Non-pigmented ciliary epithelial cell (primary cell): ENCODE measurements around the gene GNPDA1.

Experiments
- DNase-seq: peaks from one replicate; pipeline ENCODE4 v3.0.0-alpha.2; 2010; ENCODE audit warnings: low read depth

GNPDA1 gene

DNA sequence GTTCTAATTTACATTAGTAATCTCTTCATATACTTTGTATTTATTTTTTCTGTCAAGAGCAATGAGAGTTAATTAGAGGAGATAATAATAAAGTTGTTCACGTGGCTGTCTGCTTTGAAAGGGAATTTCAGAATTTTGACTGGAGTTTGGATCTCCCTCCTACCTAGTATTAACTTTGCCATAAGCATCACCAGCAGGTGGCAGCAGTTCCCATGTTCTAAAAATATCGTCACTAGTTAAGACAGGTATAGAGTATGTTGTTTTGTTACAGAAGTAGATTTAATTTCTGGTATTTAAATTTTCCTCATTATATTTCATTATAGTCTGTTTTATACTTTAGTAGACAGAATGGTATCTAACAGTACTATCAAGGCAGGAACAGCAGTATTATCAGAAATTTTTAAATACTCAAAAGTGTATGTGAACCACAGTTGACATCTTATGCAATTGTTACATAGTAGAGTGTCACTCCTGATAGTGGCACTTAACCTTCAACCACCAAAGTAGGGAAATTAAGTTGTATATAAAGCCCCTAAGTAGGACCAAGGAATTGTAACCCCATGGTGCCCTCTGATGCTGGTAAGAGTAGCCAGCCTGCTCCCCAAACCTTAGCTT is 20.4 kb downstream of the GNPDA1 start:
- no peak for DNase-seq

GRCh38 chr5:141989720-141990119 is 23.1 kb downstream of the GNPDA1 start:
- DNase-seq, result no peak

DNA sequence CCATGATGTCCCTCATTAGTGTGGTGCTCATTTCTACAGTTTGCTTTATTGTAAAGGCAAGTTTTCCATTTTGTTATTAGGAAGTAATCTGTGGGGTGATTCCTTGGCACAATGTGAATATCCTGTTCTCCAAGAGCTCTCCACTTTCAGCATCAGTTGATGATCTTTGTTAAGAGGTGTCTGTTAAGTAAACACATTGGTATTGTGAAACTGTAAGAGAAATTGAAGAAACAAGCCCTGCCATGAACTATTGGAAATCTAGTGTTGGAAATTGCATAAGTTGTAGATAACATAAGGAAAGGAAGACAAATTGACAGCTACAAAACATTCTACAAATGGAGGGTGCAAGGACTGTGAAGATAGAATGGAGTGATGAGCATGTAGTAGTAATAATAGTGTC is 26.8 kb downstream of the GNPDA1 start:
- DNase-seq, result no peak

DNA sequence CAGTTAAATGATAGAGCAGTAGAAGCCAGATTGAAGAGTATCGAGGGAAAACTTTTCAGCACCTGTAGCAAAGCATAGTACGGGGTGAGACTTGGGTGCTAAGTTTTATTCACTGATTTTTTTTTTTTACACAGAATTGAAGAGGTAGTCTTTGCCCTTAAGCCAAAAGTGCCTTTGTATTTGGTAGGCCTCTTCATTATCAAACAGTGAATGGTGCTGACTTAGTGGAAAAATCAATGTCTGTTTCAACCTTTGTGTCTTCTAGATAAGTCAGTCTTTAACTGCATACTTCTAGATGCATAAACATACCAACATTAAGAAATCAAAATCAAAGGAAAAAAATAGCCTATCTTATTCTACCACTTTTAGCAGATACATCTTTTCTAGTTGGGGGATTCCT is 30.2 kb downstream of the GNPDA1 start:
- no peak for DNase-seq

DNA sequence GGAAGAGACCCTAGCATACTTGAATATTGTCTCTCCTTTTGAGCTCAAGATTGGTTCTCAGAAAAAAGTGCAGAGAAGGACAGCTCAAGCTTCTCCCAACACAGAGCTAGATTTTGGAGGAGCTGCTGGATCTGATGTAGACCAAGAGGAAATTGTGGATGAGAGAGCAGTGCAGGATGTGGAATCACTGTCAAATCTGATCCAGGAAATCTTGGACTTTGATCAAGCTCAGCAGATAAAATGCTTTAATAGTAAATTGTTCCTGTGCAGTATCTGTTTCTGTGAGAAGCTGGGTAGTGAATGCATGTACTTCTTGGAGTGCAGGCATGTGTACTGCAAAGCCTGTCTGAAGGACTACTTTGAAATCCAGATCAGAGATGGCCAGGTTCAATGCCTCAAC is 34.4 kb downstream of the GNPDA1 start:
- no peak for DNase-seq

GRCh38 chr5:141976176-141976575 is 36.7 kb downstream of the GNPDA1 start:
- no peak for DNase-seq

DNA sequence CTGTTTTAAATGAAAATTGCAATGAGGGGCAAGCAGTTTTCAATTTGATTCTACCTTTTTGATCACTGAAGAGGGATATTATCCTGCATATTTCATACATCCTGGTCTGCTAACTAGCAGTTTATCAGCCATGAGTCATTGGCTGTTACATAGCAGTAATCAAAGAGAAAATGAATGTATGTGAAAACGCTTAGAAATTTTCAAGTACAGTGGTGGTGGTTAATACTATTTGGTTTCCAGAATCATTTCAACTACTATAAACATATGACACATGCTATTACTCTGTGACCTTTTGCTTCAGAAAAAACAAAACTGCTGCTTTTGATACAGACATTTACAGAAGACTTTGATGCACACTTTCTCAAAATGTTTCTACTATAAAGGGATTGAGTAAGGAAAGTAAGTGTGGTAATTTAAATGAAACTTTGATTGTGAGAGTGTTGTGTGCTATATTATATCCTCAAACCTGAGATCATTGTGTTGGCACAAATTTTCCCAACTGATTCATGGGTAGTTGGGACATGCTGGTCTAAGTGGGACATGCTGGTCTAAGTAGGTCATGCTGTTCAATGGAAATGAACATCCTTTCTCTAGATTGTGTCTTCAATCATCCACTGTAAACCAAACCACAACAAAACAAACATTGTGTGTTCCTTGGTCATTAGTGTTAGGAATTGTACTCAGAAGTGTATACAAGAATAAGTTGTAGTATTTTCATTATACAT is 38.8 kb downstream of the GNPDA1 start:
- DNase-seq, result peak; percentile 49

- DNase-seq, result no peak
Measured at GRCh38 chr5:141969783-141970771, 42.8 kb downstream of the GNPDA1 start.

DNA sequence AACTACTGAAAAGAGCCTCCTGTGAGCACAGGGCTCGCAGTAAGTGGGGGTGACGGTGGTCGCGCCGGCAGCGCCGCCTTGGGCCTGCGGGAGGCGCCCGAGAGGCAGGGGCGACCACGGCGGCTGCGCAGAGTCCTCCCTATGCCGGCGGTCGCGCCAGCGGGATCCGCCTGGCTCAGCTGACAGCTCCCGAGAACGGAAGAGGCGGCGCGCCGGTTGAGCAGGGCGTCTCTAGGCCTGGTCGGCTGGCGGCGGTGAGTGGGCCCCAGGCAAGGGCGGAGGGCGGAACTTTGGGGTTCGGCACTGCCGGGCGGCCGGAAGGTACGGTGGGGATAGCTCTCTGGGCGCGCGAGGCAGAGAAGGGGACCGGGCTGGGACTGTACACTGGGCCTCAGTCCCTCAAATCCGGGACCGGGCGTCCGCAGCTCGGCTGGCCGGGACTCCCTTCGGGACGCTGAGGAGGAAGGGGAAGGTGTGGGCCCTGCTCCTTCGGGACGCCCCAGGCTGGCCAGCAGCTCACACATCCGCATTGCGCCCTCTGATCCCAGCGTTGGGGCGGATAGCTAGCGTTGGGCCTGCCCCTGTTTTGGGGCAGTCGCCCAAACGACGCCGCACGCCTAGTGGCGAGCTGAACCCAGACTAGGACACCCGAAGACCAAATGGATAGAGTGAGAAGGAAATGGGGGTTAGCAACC is 43.8 kb downstream of the GNPDA1 start, which contains the start of gene RNF14:
TSS of gene RNF14 (plus strand) at position 192 of the 695 bp plus-strand sequence. CDS start 4,484 bp downstream, outside the sequence.
- peak; percentile 52 for DNase-seq

GRCh38 chr5:141966963-141967333 is 45.9 kb downstream of the GNPDA1 start:
- no peak for DNase-seq

DNA sequence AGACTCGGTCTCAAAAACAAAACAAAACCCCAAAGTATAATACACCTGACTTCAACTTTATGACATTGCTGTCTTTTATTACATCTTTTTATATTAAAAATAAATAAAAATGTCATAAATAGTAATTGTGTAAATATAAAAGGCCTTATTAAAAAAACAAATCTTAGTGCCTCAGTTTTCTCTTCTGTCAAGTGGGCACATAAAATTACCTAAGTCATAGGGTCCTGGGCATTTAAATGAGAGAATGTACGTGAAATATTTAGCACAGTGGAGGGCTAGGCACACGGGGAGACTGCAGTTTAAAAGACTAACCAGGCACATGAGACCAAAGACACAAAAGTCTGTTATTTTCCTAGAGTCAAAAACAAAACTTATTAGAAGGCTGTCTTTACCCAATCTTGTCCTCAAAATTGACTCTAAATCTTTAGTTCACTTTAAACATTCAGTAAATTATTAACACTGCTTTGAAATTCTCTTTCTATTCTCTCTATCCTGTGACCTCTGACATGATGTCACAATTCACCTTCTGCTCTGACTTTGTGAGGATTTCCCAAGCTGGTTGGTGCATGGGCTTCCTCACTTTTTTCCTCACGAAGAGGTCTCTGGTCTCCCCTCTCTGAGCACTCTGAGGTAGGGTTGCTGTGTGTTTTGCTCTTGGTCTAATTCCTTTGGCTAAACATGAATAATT is 46.4 kb downstream of the GNPDA1 start:
- no peak for DNase-seq

DNA sequence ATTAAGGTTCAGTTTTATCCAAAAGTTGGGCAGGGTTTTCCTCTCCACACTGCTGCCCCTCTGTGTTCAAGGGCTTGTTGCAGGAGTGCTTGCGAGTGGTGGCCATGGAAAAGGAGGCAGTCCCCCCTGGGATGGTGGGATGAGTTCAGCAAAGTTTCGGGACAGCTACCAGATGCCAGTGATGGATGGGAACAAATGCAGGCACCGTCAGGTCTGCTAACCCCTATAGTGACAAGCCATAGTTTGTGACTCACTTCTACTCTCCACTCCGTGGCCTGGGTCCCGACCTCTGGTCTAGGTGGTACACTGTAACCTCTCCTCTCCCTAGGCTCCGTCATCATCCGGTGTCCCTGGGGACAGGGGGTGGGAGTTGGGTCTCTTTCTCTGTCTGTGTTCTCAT is 47.8 kb downstream of the GNPDA1 start:
- no peak for DNase-seq

- DNase-seq, result no peak
Measured at GRCh38 chr5:141963701-141964100, 49.1 kb downstream of the GNPDA1 start.

GRCh38 chr5:141961466-141961865 is 51.4 kb downstream of the GNPDA1 start:
- DNase-seq, result no peak

GRCh38 chr5:141960449-141961323 is 52.1 kb downstream of the GNPDA1 start:
- no peak for DNase-seq

DNA sequence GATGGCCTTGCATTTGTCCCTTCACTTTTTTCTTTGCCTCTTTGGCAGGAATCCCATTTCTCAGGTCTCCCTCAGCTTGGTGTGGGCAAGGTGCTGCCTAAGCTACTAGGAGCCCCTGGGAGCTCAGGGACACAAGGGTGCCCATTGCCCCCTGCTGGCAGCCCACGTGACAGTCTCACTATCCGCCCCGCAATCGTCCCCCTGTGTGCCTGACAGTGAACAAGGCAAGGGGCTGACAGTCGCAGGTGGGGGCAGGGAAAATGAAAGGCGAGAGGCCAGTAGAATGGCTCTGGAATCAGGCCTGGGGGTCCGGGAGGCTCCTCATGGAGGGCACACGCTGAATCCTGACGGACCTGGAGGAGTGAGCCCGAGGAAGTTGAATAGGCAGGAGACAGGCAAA is 52.8 kb downstream of the GNPDA1 start:
- no peak for DNase-seq

DNA sequence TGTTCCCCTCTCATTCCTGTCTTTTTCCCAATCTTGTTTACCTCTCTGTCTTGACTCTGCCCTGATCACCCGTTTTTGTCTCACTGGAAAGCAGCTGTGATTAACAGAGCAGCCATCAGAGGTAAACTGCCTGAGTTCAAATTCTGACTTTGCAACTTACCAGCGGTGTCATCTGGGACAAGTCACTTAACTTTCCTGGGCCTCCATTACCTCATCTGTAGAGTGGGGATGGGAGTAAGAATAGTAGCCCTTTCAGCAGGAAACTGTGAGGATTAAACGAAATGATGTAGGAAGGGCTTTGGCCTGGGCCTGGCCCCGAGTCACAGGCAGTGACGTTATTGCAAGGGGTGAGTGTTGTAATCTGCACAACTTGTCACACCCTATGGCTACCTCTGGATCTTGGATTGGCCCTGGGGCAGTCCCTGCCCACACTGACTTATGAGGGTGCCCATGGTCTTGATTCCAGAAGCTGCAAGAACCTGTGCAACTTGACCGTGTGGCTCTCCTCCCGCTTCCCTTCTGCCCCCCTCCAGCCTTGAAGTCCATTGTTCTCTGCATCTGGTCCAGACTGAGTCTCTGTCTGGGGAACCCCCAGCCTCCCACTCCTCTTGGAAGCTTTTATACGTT is 54.2 kb downstream of the GNPDA1 start:
- no peak for DNase-seq

DNA sequence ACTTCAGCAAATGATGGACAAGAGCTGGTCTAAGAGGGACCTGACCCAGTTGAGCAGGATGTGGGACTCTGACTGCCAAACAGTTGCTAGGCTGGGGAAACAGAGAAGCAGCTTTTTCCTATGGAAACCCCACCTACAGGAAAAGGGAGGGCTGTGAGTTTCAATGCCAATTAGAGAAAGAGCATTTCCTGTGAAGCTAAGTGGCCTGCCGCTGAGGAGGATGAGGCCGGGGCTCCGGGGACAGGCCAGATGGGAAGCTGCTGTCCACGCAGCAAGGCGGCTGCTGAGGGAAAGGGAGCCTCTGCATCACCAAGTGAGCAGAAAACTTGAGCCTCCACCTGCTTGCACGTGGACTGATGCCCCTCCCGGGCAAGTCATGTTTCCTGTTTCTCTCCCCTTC is 54.7 kb downstream of the GNPDA1 start, which contains the start of gene PCDH12:
TSS of gene PCDH12 (minus strand) at position 90 of the 400 bp plus-strand sequence. CDS start 351 bp downstream, outside the sequence.
- no peak for DNase-seq

DNA sequence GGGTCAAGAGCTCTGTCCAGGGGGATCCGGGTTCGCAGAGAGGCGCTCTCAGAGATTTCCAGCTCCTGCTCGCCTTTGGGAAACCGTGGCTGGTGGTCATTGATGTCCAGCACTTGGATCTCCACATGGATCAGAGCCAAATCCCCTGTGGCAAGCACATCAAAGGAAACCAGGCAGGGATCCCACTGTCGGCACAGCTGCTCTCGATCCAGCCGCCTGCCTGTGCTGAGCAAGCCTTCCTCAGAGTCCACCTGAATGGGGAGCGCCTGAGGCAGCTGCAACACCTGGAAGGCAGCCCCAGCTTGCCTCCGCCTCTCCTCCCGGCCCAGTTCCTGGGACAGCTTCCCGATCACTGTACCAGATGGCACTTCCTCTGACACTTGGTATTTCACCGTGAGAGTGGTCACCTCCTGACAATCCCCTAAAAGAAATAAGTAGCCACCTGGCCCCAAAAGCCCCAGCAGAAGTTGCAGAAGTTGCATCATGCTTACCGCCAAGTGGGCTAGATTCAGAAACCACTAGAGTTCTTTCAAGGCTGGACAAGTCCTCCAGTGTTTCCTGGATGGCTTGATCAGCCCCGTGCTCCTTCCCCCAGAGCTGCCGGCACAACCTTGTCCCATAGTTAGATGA is 55.3 kb downstream of the GNPDA1 start:
- no peak for DNase-seq
